ENCODE data around the gene SCAF1.

SCAF1 gene

GRCh38 chr19:49665036-49665350, 23.0 kb downstream of the SCAF1 start:
- H3K4me2 ChIP-seq (ENCODE audit: low read length): peak overlapping the region; percentile 80
- no peaks in the 10 kb centered on the region for H4K20me1 ChIP-seq (ENCODE audit: insufficient read depth, low read length)
- no peaks in the 10 kb centered on the region for H3F3A ChIP-seq (ENCODE audit: insufficient read depth, low read length)
- no peaks in the 10 kb centered on the region for H3K9me3 ChIP-seq (ENCODE audit: low read length)
- no peak overlapping the region for H2AFZ ChIP-seq (ENCODE audit: low read length)
- peaks cover 49% of the 10 kb centered on the region for H3K36me3 ChIP-seq (ENCODE audit: insufficient read depth, low read length)
- peak overlapping the region; percentile 83 for H3K27ac ChIP-seq (ENCODE audit: low read depth, low read length, poor library complexity, severe bottlenecking)
- H3K9ac ChIP-seq (ENCODE audit: low read length): peak overlapping the region; percentile 91
- no peaks in the 10 kb centered on the region for H3K27me3 ChIP-seq (ENCODE audit: insufficient read depth, low read length)
- H3K9me2 ChIP-seq (ENCODE audit: low read depth, low read length): no peaks in the 10 kb centered on the region
- 0 out of 2 replicates have a peak, but pooled peaks cover 5% of the 10 kb centered on the region for H3K79me2 ChIP-seq (ENCODE audit: insufficient read depth, low read length)
- H3K4me3 ChIP-seq (ENCODE audit: low read depth, low read length, poor library complexity, severe bottlenecking): peak overlapping the region; percentile 83
- H3K4me1 ChIP-seq (ENCODE audit: insufficient read depth, low read length, severe bottlenecking): peaks cover 23% of the 10 kb centered on the region
- TF ChIP-seq EZH2 (IDR thresholded peaks at IDR 0.05; ENCODE audit: borderline replicate concordance, low read length): no peak

DNA sequence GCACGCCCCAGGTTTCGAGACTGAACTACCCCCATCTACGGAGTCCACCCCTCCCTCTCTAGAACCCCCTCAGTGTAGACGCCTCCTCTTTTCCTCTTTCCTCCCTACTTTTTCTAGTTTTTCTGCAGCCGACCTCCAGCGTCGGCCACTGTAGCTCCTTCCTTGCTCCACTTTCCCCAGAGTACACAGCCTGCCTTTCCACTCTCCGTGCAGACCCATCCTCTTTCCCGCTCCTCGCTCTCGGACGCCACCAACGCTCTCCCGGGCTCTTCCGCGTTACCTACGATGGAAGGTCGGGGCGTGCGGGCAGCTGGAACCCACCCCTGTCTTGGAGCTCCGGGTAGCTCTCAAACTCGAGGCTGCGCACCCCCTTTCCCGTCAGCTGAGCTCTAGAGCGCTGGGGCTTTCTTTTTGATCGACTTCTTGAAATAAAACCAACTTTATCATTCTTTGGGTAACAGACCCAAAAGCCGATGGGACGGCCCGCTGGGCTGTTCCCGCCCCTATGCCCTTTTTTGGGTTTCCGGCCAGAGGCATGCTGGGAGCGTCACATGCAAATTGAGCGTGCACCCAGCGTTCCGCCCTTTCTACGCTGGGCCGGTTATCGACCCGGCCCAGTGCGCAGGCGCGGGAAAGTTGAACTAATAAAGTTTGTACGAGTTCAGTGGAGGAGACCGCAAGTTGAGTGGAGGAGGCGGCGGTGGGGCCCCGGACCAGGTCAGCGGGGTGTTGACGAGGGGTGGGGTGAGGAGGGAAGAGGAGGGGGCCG, 23.5 kb downstream of the SCAF1 start, which contains the start of the genes BCL2L12 and IRF3:
TSS of gene BCL2L12 (plus strand) at position 583 of the 769 bp plus-strand sequence. CDS start 760 bp downstream, outside the sequence.
TSS of gene IRF3 (minus strand) at position 507 of the 769 bp plus-strand sequence. CDS start 1,019 bp downstream, outside the sequence.
- 0 out of 2 replicates have a peak, but pooled peaks cover 5% of the 10 kb centered on the region for H3K79me2 ChIP-seq (ENCODE audit: insufficient read depth, low read length)
- no peaks in the 10 kb centered on the region for H3K9me2 ChIP-seq (ENCODE audit: low read depth, low read length)
- peak within 1 kb of the TSS; percentile 80 for H3K4me2 ChIP-seq (ENCODE audit: low read length)
- peak within 1 kb of the TSS; percentile 91 for H3K9ac ChIP-seq (ENCODE audit: low read length)
- peak within 1 kb of the TSS; percentile 83 for H3K27ac ChIP-seq (ENCODE audit: low read depth, low read length, poor library complexity, severe bottlenecking)
- peaks cover 23% of the 10 kb centered on the region for H3K4me1 ChIP-seq (ENCODE audit: insufficient read depth, low read length, severe bottlenecking)
- no peaks in the 10 kb centered on the region for H4K20me1 ChIP-seq (ENCODE audit: insufficient read depth, low read length)
- no peaks in the 10 kb centered on the region for H3K9me3 ChIP-seq (ENCODE audit: low read length)
- peaks cover 48% of the 10 kb centered on the region for H3K36me3 ChIP-seq (ENCODE audit: insufficient read depth, low read length)
- H3F3A ChIP-seq (ENCODE audit: insufficient read depth, low read length): no peaks in the 10 kb centered on the region
- TF ChIP-seq EZH2 (IDR thresholded peaks at IDR 0.05; ENCODE audit: borderline replicate concordance, low read length): no peak
- TF ChIP-seq, protein P1, sequence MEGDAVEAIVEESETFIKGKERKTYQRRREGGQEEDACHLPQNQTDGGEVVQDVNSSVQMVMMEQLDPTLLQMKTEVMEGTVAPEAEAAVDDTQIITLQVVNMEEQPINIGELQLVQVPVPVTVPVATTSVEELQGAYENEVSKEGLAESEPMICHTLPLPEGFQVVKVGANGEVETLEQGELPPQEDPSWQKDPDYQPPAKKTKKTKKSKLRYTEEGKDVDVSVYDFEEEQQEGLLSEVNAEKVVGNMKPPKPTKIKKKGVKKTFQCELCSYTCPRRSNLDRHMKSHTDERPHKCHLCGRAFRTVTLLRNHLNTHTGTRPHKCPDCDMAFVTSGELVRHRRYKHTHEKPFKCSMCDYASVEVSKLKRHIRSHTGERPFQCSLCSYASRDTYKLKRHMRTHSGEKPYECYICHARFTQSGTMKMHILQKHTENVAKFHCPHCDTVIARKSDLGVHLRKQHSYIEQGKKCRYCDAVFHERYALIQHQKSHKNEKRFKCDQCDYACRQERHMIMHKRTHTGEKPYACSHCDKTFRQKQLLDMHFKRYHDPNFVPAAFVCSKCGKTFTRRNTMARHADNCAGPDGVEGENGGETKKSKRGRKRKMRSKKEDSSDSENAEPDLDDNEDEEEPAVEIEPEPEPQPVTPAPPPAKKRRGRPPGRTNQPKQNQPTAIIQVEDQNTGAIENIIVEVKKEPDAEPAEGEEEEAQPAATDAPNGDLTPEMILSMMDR (IDR thresholded peaks at IDR 0.05; ENCODE audit: low read length): no peak
- H3K4me3 ChIP-seq (ENCODE audit: low read depth, low read length, poor library complexity, severe bottlenecking): peak within 1 kb of the TSS; percentile 83
- H3K27me3 ChIP-seq (ENCODE audit: insufficient read depth, low read length): no peaks in the 10 kb centered on the region
- H2AFZ ChIP-seq (ENCODE audit: low read length): no peak within 1 kb of the TSS

GRCh38 chr19:49666120-49666444, 24.1 kb downstream of the SCAF1 start:
- H3K9me2 ChIP-seq (ENCODE audit: low read depth, low read length): no peaks in the 10 kb centered on the region
- H3K79me2 ChIP-seq (ENCODE audit: insufficient read depth, low read length): 0 out of 2 replicates have a peak, but pooled peaks cover 5% of the 10 kb centered on the region
- peak overlapping the region; percentile 91 for H3K9ac ChIP-seq (ENCODE audit: low read length)
- peaks cover 23% of the 10 kb centered on the region for H3K4me1 ChIP-seq (ENCODE audit: insufficient read depth, low read length, severe bottlenecking)
- peaks cover 45% of the 10 kb centered on the region for H3K36me3 ChIP-seq (ENCODE audit: insufficient read depth, low read length)
- peak overlapping the region; percentile 83 for H3K4me3 ChIP-seq (ENCODE audit: low read depth, low read length, poor library complexity, severe bottlenecking)
- H3K27ac ChIP-seq (ENCODE audit: low read depth, low read length, poor library complexity, severe bottlenecking): peak overlapping the region; percentile 83
- H2AFZ ChIP-seq (ENCODE audit: low read length): no peak overlapping the region
- H3F3A ChIP-seq (ENCODE audit: insufficient read depth, low read length): no peaks in the 10 kb centered on the region
- peak overlapping the region; percentile 80 for H3K4me2 ChIP-seq (ENCODE audit: low read length)
- TF ChIP-seq, protein P1 (IDR thresholded peaks at IDR 0.05; ENCODE audit: low read length): no peak
- TF ChIP-seq EZH2 (IDR thresholded peaks at IDR 0.05; ENCODE audit: borderline replicate concordance, low read length): no peak
- H3K9me3 ChIP-seq (ENCODE audit: low read length): no peaks in the 10 kb centered on the region
- H3K27me3 ChIP-seq (ENCODE audit: insufficient read depth, low read length): no peaks in the 10 kb centered on the region
- H4K20me1 ChIP-seq (ENCODE audit: insufficient read depth, low read length): no peaks in the 10 kb centered on the region
